H9 (cell line): Measurements from ENCODE around the gene CTDNEP1. TPM values are rescaled to one million over a fixed set of nuclear protein-coding genes. Genes with fewer than 3 reads are reported as not detected.

Experiments
- DNase-seq: peaks from one replicate; pipeline ENCODE4 v3.0.0-alpha.2; 2017
- H2AFZ ChIP-seq: one replicate; pipeline ENCODE4 v1.6.1; 2013; ENCODE audit warnings: mild to moderate bottlenecking, low read length, control low read depth, moderate library complexity
- H2AK5ac ChIP-seq: 2 replicates; pipeline ENCODE4 v1.6.1; 2013; ENCODE audit warnings: low read length, control low read depth, mixed read lengths; ENCODE audit not compliant: insufficient read length
- H2BK120ac ChIP-seq: one replicate; pipeline ENCODE4 v1.6.1; 2013; ENCODE audit warnings: low read depth, mild to moderate bottlenecking, low read length, control low read depth, inconsistent platforms; ENCODE audit not compliant: poor library complexity, severe bottlenecking
- H2BK12ac ChIP-seq: 2 replicates; pipeline ENCODE4 v1.6.1; 2013; ENCODE audit warnings: low read length, control low read depth, mixed read lengths, low read depth; ENCODE audit not compliant: insufficient read length
- H2BK15ac ChIP-seq: 2 replicates; pipeline ENCODE4 v1.6.1; 2013; ENCODE audit warnings: low read depth, low read length, control low read depth
- H2BK20ac ChIP-seq: one replicate; pipeline ENCODE4 v1.6.1; 2013; ENCODE audit warnings: low read depth, mild to moderate bottlenecking, low read length, control low read depth, inconsistent platforms; ENCODE audit not compliant: poor library complexity, severe bottlenecking
- H2BK5ac ChIP-seq: 2 replicates; pipeline ENCODE4 v1.6.1; 2013; ENCODE audit warnings: low read length, control low read depth, mixed read lengths; ENCODE audit not compliant: insufficient read length
- H3K14ac ChIP-seq: 2 replicates; pipeline ENCODE4 v1.6.1; 2013; ENCODE audit warnings: low read length, control low read depth; ENCODE audit not compliant: insufficient read depth
- H3K18ac ChIP-seq: 2 replicates; pipeline ENCODE4 v1.6.1; 2013; ENCODE audit warnings: low read depth, mild to moderate bottlenecking, mixed read lengths, low read length, control low read depth; ENCODE audit not compliant: insufficient read length
- H3K23ac ChIP-seq: 2 replicates; pipeline ENCODE4 v1.6.1; 2013; ENCODE audit warnings: low read length, control low read depth, mixed read lengths, low read depth; ENCODE audit not compliant: insufficient read length
- H3K23me2 ChIP-seq: 2 replicates; pipeline ENCODE4 v1.6.1; 2013; ENCODE audit warnings: low read depth, mild to moderate bottlenecking, mixed read lengths, low read length, control low read depth; ENCODE audit not compliant: insufficient read length, poor library complexity, severe bottlenecking
- H3K27ac ChIP-seq: 2 replicates; pipeline ENCODE4 v1.5.1; 2013; ENCODE audit warnings: low read length, control low read depth, mixed read lengths, low read depth; ENCODE audit not compliant: insufficient read length
- H3K27me3 ChIP-seq: 2 replicates; pipeline ENCODE4 v1.6.1; 2013; ENCODE audit warnings: low read length, control low read depth, inconsistent platforms; ENCODE audit not compliant: insufficient read depth
- H3K4ac ChIP-seq: 2 replicates; pipeline ENCODE4 v1.6.1; 2013; ENCODE audit warnings: low read depth, mild to moderate bottlenecking, control low read depth, inconsistent platforms, low read length, moderate library complexity
- H3K4me1 ChIP-seq: 2 replicates; pipeline ENCODE4 v1.6.1; 2013; ENCODE audit warnings: low read length, control low read depth, inconsistent platforms; ENCODE audit not compliant: insufficient read depth
- H3K4me2 ChIP-seq: 2 replicates; pipeline ENCODE4 v1.6.1; 2013; ENCODE audit warnings: low read length, control low read depth, mixed read lengths; ENCODE audit not compliant: insufficient read length, insufficient read depth
- H3K56ac ChIP-seq: 2 replicates; pipeline ENCODE4 v1.6.1; 2013; ENCODE audit warnings: low read depth, mild to moderate bottlenecking, mixed read lengths, low read length, control low read depth; ENCODE audit not compliant: insufficient read length
- H3K79me1 ChIP-seq: 2 replicates; pipeline ENCODE4 v1.6.1; 2013; ENCODE audit warnings: low read depth, mild to moderate bottlenecking, moderate library complexity, low read length, control low read depth, inconsistent platforms; ENCODE audit not compliant: insufficient read depth, poor library complexity, severe bottlenecking
- H3K79me2 ChIP-seq: 2 replicates; pipeline ENCODE4 v1.6.1; 2013; ENCODE audit warnings: low read length, control low read depth, inconsistent platforms; ENCODE audit not compliant: insufficient read depth
- H3K9ac ChIP-seq: 2 replicates; pipeline ENCODE4 v1.6.1; 2013; ENCODE audit warnings: low read length, control low read depth, mixed read lengths; ENCODE audit not compliant: insufficient read length; ENCODE audit errors: extremely low read depth
- H3K9me3 ChIP-seq: one replicate; pipeline ENCODE4 v1.6.1; 2013; ENCODE audit warnings: low read depth, low read length, inconsistent platforms; ENCODE audit not compliant: control insufficient read depth
- H3T11ph ChIP-seq: one replicate; pipeline ENCODE4 v1.6.1; 2013; ENCODE audit warnings: mild to moderate bottlenecking, low read length, control low read depth, inconsistent platforms
- H4K20me1 ChIP-seq: one replicate; pipeline ENCODE4 v1.6.1; 2013; ENCODE audit not compliant: control insufficient read depth, insufficient read length, insufficient read depth
- H4K5ac ChIP-seq: 2 replicates; pipeline ENCODE4 v1.6.1; 2013; ENCODE audit warnings: low read depth, mild to moderate bottlenecking, mixed read lengths, low read length, control low read depth; ENCODE audit not compliant: insufficient read length
- H4K8ac ChIP-seq: replicated peaks from 2 replicates; pipeline ENCODE4 v1.6.1; 2013; ENCODE audit warnings: low read length, control low read depth, mixed read lengths, low read depth; ENCODE audit not compliant: insufficient read length
- H4K91ac ChIP-seq: 2 replicates; pipeline ENCODE4 v1.6.1; 2013; ENCODE audit warnings: low read depth, mild to moderate bottlenecking, moderate library complexity, mixed read lengths, low read length, control low read depth; ENCODE audit not compliant: insufficient read length
- H3K27ac Mint-ChIP-seq, 3 experiments: 2 replicates in 2 of 3; 3 replicates in 1 of 3; pipeline ENCODE4 v1.8.0; 2020 to 2021; ENCODE audit warnings: mixed read lengths in 3 of 3, mild to moderate bottlenecking in 1 of 3, moderate library complexity in 1 of 3
- H3K27me3 Mint-ChIP-seq: 2 replicates; pipeline ENCODE4 v1.8.0; 2021; ENCODE audit warnings: low read depth, mild to moderate bottlenecking, moderate library complexity, mixed read lengths
- H3K36me3 Mint-ChIP-seq, 3 experiments: 2 replicates in 2 of 3; 3 replicates in 1 of 3; pipeline ENCODE4 v1.8.0; 2020 to 2021; ENCODE audit warnings: low read depth in 3 of 3, mixed read lengths in 3 of 3; ENCODE audit not compliant: insufficient read depth in 1 of 3
- H3K4me1 Mint-ChIP-seq, 2 experiments: 2 replicates each; pipeline ENCODE4 v1.8.0; 2020; ENCODE audit warnings: mixed read lengths in 2 of 2
- H3K4me3 Mint-ChIP-seq, 2 experiments: 2 replicates in 1 of 2; 3 replicates in 1 of 2; pipeline ENCODE4 v1.8.0; 2020 to 2021; ENCODE audit warnings: mild to moderate bottlenecking in 2 of 2, mixed read lengths in 2 of 2, moderate library complexity in 1 of 2
- H3K9me3 Mint-ChIP-seq, 2 experiments: 2 replicates in 1 of 2; 3 replicates in 1 of 2; pipeline ENCODE4 v1.8.0; 2020; ENCODE audit warnings: mild to moderate bottlenecking in 2 of 2, mixed read lengths in 2 of 2, moderate library complexity in 1 of 2
- CTCF ChIP-seq: fragments of 200-600 bp; sonication (generic); conservative IDR thresholded peaks from 3 replicates; pipeline ENCODE4 v1.8.0; 2021; ENCODE audit warnings: antibody characterized with exemption, mild to moderate bottlenecking
- WGBS: extraction: QIAGEN DNeasy Blood & Tissue Kit; methylation state at CpG from one replicate; pipeline ENCODE4 v1.1.7; 2013; ENCODE audit warnings: missing lambda C conversion rate, low lambda C conversion rate, mixed read lengths; ENCODE audit not compliant: insufficient read length; ENCODE audit errors: extremely low coverage; 5-methylcytosine and 5-hydroxymethylcytosine counted together
- long read RNA-seq: library from polyadenylated mRNA; unstranded; transcript quantifications from one replicate; pipeline ENCODE4 v2.0.0, GENCODE V29; 2020
- total RNA-seq: library from RNA; stranded (reverse); gene quantifications from 2 replicates; pipeline ENCODE4 v1.2.1, GENCODE V29; 2021

Gene CTDNEP1
- total RNA-seq = 134 and 141 TPM in 2 replicates
- long read RNA-seq, transcript CTDNEP1-210 (8 exons, 1,708 nt) = major isoform, 7 of 16 reads
- long read RNA-seq, partial matches to known transcripts = 7 of 16 reads
- long read RNA-seq, other reads (novel, unspliced or antisense) = 2 of 16 reads

- Mint-ChIP-seq H3K4me1 (peaks cover 25 to 30% of the 10 kb centered on the region in 2 experiments), H3K27ac (peak within 1 kb of the TSS; percentile 100), H3K9me3 (no peaks in the 10 kb centered on the region), H3K4me3 (peak within 1 kb of the TSS; percentile 90 to 95), H3K27me3 (no peaks in the 10 kb centered on the region; the same call in 1 of the 2 replicates), H3K36me3 (peaks cover 21 to 38% (median 38%) of the 10 kb centered on the region in 3 experiments)
- Histone ChIP-seq H3K79me1 (peaks cover 13% of the 10 kb centered on the region), H3K4me2 (peak within 1 kb of the TSS; percentile 79), H4K5ac (no peak within 1 kb of the TSS), H3K27me3 (no peaks in the 10 kb centered on the region), H3K9ac (peak within 1 kb of the TSS; percentile 81), H2BK20ac (no peak within 1 kb of the TSS), H2BK15ac (no peak within 1 kb of the TSS), H3K23me2 (peaks cover 6% of the 10 kb centered on the region), H3T11ph (no peak within 1 kb of the TSS), H3K79me2 (peaks cover 24% of the 10 kb centered on the region; the same call in 1 of the 2 replicates), H2BK120ac (peak within 1 kb of the TSS; percentile 50), H4K8ac (no peak within 1 kb of the TSS), H3K18ac (peak within 1 kb of the TSS; percentile 90), H4K20me1 (no peaks in the 10 kb centered on the region), H3K27ac (peak within 1 kb of the TSS; percentile 9), H3K14ac (peak within 1 kb of the TSS; percentile 81), H3K4me1 (no peaks in the 10 kb centered on the region; the same call in 1 of the 2 replicates), H3K23ac (no peak within 1 kb of the TSS), H3K9me3 (no peaks in the 10 kb centered on the region), H3K56ac (no peak within 1 kb of the TSS), H3K4ac (no peak within 1 kb of the TSS), H2AFZ (no peak within 1 kb of the TSS), H2AK5ac (no peak within 1 kb of the TSS), H2BK12ac (no peak within 1 kb of the TSS), H2BK5ac (no peak within 1 kb of the TSS), H4K91ac (no peak within 1 kb of the TSS)
- DNase-seq = peak; percentile 100
- no CpG with 5 or more reads among the region's 41 CpGs for WGBS
- no peak for TF ChIP-seq CTCF
Observed at GRCh38 chr17:7251661-7252175, at the start of gene CTDNEP1. TSS of gene CTDNEP1 (minus strand) at chr17:7251734. CDS start at chr17:7251296, 438 bp downstream.
